ENCODE results near the gene MTARC2. TPM values are rescaled to one million over a fixed set of nuclear protein-coding genes. Genes with fewer than 3 reads are reported as not detected.

Gene MTARC2
- total and polyA plus RNA-seq, 2 of the 13 experiments (the other 11 are each of a cell fraction or from before 2014, with no cell fraction given), result 8.5 to 10.1 TPM

DNA sequence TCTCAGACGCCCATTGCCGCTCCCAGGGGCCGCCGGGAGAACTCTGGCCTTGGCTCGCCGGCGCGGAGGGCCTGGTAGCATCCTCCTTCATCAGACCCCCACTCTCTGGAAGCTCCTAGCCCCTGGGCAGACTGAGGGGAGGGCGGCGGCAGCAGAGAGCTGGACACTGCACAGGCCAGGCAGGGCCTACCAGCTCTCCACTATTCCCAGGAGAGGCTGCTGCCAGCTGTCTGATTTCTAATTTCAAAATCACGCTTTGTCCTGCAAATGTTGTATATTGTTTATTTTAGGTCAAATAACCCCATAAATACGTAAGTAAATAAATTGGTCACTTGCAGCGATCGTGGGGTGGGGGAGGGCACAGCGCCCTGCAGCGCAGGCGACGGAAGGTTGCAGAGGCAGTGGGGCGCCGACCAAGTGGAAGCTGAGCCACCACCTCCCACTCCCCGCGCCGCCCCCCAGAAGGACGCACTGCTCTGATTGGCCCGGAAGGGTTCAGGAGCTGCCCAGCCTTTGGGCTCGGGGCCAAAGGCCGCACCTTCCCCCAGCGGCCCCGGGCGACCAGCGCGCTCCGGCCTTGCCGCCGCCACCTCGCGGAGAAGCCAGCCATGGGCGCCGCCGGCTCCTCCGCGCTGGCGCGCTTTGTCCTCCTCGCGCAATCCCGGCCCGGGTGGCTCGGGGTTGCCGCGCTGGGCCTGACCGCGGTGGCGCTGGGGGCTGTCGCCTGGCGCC lies 38.4 kb downstream of the MTARC2 start, which contains the start of gene MTARC1 (continued):
- TF ChIP-seq, protein P1, sequence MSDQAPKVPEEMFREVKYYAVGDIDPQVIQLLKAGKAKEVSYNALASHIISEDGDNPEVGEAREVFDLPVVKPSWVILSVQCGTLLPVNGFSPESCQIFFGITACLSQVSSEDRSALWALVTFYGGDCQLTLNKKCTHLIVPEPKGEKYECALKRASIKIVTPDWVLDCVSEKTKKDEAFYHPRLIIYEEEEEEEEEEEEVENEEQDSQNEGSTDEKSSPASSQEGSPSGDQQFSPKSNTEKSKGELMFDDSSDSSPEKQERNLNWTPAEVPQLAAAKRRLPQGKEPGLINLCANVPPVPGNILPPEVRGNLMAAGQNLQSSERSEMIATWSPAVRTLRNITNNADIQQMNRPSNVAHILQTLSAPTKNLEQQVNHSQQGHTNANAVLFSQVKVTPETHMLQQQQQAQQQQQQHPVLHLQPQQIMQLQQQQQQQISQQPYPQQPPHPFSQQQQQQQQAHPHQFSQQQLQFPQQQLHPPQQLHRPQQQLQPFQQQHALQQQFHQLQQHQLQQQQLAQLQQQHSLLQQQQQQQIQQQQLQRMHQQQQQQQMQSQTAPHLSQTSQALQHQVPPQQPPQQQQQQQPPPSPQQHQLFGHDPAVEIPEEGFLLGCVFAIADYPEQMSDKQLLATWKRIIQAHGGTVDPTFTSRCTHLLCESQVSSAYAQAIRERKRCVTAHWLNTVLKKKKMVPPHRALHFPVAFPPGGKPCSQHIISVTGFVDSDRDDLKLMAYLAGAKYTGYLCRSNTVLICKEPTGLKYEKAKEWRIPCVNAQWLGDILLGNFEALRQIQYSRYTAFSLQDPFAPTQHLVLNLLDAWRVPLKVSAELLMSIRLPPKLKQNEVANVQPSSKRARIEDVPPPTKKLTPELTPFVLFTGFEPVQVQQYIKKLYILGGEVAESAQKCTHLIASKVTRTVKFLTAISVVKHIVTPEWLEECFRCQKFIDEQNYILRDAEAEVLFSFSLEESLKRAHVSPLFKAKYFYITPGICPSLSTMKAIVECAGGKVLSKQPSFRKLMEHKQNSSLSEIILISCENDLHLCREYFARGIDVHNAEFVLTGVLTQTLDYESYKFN (CRISPR knock-in tag; conservative IDR thresholded peaks at IDR 0.05), result peak; percentile 75
- TF ChIP-seq, protein P2, sequence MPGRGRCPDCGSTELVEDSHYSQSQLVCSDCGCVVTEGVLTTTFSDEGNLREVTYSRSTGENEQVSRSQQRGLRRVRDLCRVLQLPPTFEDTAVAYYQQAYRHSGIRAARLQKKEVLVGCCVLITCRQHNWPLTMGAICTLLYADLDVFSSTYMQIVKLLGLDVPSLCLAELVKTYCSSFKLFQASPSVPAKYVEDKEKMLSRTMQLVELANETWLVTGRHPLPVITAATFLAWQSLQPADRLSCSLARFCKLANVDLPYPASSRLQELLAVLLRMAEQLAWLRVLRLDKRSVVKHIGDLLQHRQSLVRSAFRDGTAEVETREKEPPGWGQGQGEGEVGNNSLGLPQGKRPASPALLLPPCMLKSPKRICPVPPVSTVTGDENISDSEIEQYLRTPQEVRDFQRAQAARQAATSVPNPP (CRISPR knock-in tag; IDR thresholded peaks at IDR 0.05), result no peak
- TF ChIP-seq, protein P3, sequence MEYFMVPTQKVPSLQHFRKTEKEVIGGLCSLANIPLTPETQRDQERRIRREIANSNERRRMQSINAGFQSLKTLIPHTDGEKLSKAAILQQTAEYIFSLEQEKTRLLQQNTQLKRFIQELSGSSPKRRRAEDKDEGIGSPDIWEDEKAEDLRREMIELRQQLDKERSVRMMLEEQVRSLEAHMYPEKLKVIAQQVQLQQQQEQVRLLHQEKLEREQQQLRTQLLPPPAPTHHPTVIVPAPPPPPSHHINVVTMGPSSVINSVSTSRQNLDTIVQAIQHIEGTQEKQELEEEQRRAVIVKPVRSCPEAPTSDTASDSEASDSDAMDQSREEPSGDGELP (IDR thresholded peaks at IDR 0.05; ENCODE audit: borderline replicate concordance, low read depth), result no peak
- TF ChIP-seq GZF1 (CRISPR knock-in tag; IDR thresholded peaks at IDR 0.05), result 0 out of 2 replicates have a peak, but pooled peaks have one; percentile 14
- no peak for TF ChIP-seq NFIC (IDR thresholded peaks at IDR 0.05; ENCODE audit: low read length)
- TF ChIP-seq, protein P4, sequence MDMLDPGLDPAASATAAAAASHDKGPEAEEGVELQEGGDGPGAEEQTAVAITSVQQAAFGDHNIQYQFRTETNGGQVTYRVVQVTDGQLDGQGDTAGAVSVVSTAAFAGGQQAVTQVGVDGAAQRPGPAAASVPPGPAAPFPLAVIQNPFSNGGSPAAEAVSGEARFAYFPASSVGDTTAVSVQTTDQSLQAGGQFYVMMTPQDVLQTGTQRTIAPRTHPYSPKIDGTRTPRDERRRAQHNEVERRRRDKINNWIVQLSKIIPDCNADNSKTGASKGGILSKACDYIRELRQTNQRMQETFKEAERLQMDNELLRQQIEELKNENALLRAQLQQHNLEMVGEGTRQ (IDR thresholded peaks at IDR 0.05; ENCODE audit: low read depth, low read length), result no peak
- TF ChIP-seq, protein P4 (CRISPR knock-in tag; IDR thresholded peaks at IDR 0.05; ENCODE audit: borderline replicate concordance), result no peak
- TF ChIP-seq BCL6 (CRISPR knock-in tag; IDR thresholded peaks at IDR 0.05), result peak; percentile 48
- no peak for TF ChIP-seq NRL (CRISPR knock-in tag; IDR thresholded peaks at IDR 0.05; ENCODE audit: borderline replicate concordance)
- TF ChIP-seq FOXA1 (IDR thresholded peaks at IDR 0.05), result no peak
- peak; percentile 37; the same call in 1 of the 2 replicates for TF ChIP-seq FOXA1 (CRISPR knock-in tag; IDR thresholded peaks at IDR 0.05)
- TF ChIP-seq ZNF781 (CRISPR knock-in tag; IDR thresholded peaks at IDR 0.05; ENCODE audit: borderline replicate concordance, not compliant biosample characterization), result no peak
- TF ChIP-seq ZBTB42 (CRISPR knock-in tag; IDR thresholded peaks at IDR 0.05), result no peak
- TF ChIP-seq ASH2L (IDR thresholded peaks at IDR 0.05; ENCODE audit: insufficient read length, low read depth, low read length), result no peak
- TF ChIP-seq ZNF292 (CRISPR knock-in tag; IDR thresholded peaks at IDR 0.05; ENCODE audit: borderline replicate concordance, low read depth), result no peak; the same call in 1 of the 2 replicates
- TF ChIP-seq ZNF264 (CRISPR knock-in tag; IDR thresholded peaks at IDR 0.05), result peak; percentile 47
- TF ChIP-seq LCORL (IDR thresholded peaks at IDR 0.05), result no peak
- TF ChIP-seq LCORL (CRISPR knock-in tag; IDR thresholded peaks at IDR 0.05), result peak; percentile 75
- no peak for TF ChIP-seq HNRNPH1 (optimal IDR thresholded peaks at IDR 0.05; ENCODE audit: low read depth, low read length)
- TF ChIP-seq, protein P5, sequence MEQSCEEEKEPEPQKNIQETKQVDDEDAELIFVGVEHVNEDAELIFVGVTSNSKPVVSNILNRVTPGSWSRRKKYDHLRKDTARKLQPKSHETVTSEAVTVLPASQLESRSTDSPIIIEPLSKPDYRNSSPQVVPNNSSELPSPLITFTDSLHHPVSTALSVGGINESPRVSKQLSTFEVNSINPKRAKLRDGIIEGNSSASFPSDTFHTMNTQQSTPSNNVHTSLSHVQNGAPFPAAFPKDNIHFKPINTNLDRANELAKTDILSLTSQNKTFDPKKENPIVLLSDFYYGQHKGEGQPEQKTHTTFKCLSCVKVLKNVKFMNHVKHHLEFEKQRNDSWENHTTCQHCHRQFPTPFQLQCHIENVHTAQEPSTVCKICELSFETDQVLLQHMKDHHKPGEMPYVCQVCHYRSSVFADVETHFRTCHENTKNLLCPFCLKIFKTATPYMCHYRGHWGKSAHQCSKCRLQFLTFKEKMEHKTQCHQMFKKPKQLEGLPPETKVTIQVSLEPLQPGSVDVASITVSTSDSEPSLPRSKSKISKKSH (CRISPR knock-in tag; IDR thresholded peaks at IDR 0.05; ENCODE audit: borderline replicate concordance), result peak; percentile 4; the same call in 1 of the 2 replicates
- peak; percentile 56 to 86 for TF ChIP-seq POLR2A (IDR thresholded peaks at IDR 0.05; ENCODE audit: insufficient read depth in 1 of 2, low read depth in 2 of 2, low read length in 2 of 2)

All from HepG2 (cell line).